HK-2 (cell line): ENCODE results near the gene TXLNG.

Source experiments
- DNase-seq: peaks from one replicate; pipeline ENCODE4 v3.0.0-alpha.2; 2018; ENCODE audit not compliant: unreplicated experiment

Gene TXLNG

DNA sequence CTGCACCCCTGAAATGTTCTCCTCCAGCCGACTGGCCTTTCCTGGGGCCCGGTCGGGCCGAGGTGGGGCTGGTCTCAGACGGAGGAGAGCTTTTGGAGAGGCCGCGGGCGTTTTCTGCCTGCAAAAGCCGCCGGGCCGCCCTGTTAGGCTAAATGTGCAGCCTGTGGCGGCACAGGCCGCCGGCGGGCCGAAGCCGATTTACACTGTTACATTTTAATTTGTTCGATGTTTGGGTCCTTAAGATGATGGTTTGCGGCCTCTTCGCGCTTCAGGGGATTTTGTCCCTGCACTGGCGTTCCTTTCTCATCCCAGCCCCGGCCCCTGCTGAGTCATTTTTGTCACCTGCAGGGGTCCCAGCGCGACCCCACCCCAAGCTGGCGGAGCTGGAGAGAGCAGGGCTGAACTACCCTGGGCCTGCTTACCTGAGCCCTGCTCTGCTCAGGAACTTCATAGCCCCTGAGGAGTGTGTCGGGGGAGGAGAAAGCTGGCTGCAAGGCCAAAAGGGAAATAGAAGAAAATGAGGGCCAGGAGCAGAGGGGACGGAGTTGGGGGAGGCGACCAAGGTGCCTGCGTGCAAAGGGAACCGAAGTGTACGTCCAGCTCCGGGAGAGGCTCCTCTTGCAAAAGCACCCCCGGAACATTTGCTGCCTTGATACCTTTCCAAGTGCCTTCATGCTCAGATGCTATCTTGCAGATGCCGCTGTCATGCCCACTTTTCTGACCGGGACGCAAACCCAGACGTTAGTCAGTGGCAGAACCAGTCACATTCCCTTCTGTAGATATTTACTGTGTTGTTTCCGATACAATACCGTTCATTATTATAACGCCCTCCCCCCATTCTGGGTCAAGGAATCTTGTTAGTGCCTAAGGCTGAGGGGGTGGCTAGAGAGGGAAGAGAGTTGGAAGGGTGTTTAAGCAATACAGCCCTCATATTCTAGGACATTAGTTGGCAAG, 84.9 kb downstream of the TXLNG start:
- no peak for DNase-seq

DNA sequence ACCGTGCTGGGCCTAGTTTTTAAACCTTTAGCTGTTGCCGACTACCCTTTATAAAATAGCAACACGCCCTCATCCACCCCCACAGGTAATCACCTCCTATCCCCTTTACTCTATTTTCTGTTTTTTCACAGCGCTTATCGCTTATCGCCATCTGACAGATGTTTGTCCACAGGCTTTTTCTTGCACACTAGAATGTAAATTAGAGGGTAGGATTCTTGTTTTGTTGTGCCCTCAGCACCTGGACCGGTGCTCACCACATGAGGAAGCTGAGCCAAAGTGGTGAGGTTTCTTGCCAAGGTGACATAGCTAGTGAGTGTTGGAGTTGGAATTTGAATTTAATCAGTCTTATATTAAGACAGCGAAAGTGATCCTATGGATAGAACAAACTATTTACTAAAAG, 86.8 kb downstream of the TXLNG start:
- no peak for DNase-seq

DNA sequence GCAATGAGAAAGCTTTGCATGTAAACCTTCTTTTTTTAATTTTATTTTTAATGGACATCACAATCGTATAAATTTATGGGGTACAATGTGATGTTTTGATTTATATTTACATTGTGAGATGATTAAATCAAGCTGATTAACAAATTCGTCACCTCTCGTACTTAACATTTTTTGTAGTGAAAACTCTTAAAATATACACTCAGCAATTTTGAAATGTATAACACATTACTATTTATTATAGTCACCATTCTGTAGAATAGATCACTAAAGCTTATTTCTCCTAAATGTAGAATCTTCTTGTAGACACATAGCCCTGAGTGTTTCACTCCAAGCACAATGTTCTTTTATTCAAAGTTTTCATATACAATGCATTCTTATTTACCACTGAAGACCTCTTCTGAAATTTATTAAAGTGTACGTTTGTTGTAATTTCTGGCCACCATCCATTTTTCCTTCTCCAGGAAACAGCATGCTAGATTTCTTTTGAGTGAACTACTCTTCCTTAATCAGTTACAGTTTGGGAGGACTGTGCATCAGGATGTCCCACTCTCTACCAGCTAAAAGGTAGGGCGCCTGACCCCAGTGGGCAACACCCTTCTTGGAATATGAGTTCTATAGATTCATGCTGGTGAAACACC, 88.3 kb downstream of the TXLNG start:
- DNase-seq = no peak

DNA sequence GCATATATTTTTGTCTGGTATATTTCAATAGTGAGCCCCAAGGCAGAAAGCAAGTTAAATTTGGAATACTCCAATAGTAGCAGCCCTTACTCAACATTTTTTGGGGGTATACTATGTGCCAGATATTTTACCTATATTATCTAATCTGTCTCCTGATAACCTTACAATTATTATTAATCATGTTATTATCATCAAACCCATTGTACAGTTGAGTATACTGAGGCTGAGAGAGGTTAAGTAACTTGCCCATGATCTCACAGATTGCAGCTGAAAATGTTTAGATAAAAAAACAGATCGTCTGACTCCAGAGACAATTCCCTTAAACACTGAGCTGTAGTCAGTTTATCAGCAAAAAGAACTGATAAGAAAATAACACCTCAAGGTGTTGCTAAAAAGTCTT, 90.4 kb downstream of the TXLNG start:
- no peak for DNase-seq

DNA sequence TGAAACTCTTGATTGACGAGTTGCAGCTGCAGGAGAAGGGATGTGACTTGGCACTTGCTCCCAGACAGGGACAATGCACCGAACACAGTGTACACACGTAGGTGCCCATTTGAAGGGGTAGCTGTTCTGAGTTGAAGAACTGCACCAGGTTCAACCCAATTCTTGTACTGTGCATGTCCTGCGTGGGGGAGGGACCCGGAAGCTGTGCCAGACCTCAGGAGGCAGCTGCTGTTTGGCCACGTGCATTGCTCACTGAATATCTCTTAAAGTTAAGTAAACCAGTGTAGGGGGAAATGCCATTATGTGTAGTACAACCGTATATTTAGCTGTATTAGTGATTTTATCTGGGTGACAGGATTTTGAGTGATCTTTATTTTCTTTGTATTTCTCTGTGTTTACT, 95.9 kb downstream of the TXLNG start:
- DNase-seq = peak; percentile 8

DNA sequence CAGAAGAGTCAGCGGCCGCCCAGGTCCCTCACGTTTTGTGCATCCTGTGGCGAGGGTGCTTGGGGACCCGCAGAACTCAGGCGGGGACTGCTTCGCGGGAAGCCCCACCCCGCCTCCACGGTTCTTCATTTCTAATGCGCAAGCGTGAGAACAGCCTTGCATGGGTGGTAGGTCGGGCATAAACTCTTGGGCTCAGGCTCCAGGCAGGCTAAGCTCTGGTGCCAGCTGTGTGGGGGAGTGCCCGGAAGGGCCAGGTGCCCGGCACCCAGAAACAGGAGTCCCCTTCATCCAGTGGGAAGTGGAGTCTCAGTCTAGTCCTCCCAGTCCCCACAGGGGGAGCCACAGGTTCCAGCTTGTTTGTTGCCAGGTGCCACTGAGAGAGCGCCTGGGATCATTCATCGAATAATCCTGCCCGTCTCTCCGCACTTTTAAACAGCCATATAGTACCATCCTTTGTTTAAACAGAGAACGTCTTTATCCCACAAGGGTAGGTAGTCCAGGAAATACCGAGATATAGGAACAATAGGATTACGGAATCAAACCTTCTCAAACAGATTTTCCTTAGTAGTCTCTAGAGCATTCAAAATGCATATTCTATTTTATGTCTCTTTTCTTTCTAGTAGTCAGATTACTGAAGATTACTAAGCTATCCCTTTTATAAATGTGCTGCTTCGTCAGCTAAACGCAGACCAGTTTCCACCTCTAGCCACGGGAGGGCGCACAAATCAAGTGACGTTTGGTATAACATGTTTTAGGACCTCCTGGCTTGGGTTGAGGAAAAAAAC, 96.6 kb downstream of the TXLNG start:
- DNase-seq = peak; percentile 58

DNA sequence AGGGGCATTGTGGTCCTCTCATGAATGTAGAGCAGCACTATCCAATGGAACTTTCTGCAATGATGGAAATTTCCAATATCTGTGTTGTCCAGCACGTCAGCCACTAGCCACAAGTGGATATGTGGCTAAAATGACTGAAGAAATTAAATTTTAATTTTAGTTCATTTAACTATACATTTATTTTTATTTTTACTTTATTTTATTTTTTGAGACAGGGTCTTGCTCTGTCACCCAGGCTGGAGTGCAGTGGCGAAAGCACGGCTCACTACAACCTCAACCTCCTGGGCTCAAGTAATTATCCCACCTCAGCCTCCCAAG, 97.2 kb downstream of the TXLNG start:
- DNase-seq = no peak

DNA sequence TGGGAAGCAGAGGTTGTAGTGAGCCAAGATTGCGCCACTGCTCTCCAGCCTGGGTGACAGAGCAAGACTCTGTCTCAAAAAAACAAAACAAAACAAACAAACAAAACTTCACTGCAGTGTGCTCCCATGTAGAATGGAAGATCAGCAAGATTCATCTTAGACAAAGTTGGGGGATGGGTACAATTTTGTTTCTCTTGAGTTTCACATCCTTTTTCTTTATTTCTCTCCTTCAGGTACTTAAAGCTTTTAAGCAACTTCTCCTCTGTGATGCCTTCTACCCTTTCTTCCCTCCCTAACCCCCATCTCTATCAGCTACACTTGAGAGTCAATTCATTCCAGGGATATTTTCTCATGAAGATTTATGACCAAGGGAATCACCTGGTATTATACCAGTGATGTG, 99.4 kb downstream of the TXLNG start:
- no peak for DNase-seq

DNA sequence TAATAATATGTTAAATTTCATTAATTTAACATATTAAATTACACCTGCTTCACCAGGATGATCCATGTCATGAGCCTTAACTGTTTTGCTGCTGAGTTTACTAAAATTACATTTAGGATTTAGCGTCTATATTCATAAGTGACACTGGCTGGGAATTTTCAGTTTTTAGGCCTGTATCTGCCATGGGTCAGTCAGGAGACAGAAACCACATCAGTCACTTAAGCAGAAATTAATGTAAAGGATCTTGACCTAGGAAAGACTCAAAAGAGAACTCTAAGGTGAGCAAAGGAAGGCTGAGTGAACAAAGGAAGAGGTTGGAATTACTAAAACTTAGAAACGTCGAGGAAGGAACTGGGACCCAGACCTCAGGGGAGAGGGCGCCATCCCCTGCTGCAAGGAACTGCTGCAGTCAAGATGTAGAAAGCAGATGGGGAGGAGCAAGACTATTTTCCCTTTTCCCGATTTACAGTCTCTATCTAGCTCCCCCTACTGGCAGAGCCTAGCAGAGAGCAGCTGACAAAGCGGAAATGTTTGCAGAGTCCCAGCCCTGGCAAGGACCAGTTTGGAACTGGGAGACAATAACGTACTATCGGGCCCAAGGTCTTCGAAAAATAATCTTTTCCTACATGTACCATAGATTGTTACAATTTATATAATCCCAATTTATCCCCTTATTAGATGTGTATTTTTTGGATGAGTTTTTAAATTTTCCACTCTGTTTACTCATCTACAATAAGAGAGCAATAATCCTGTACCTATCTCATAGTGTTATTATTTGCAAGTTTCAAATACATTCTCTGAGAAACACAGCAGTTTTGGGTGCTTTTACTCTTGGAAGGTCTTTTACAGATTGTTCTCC, 106.5 kb downstream of the TXLNG start:
- DNase-seq = peak; percentile 65
